Subcutaneous adipose tissue (tissue), 4 donors: ENCODE results near the gene CRP. TPM values are rescaled to one million over a fixed set of nuclear protein-coding genes. Genes with fewer than 3 reads are reported as not detected.

Experiments used
- total RNA-seq, 4 donors: library from RNA; depleted of rRNA; stranded (reverse); fragments of >200 nt; gene quantifications; one replicate each; pipeline ENCODE4 v1.1.0, GENCODE V29; 2016
- TF ChIP-seq, protein P1 (sequence below): fragments of 450-650 bp; IDR thresholded peaks from one replicate; pipeline ENCODE4 v1.5.1; 2016; ENCODE audit warnings: low read depth, mild to moderate bottlenecking, control low read depth, antibody characterized with exemption, moderate library complexity

Gene CRP
- total RNA-seq, 4 donors from 2014 or later: 0.57 TPM; not detected in 3

DNA sequence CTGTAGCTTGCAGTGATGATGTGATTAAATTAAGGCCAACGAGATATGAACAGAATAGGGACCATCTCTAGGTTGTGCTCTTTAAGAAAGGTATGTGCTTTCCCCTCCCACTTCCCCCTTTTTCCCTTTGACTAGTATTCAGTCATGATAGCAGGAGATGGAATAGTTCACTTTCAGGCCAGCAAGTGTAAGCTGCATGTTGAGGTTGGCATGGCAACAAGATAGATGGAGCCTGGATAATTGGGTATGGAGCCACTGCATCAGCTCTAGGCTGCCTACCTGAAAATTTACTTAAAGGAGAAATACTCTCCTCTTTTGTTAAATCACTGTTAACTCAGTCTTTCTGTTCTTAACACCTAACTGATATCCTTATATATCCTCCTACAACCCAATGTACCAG is 1.5 kb upstream of the CRP start:
- TF ChIP-seq, protein P1, sequence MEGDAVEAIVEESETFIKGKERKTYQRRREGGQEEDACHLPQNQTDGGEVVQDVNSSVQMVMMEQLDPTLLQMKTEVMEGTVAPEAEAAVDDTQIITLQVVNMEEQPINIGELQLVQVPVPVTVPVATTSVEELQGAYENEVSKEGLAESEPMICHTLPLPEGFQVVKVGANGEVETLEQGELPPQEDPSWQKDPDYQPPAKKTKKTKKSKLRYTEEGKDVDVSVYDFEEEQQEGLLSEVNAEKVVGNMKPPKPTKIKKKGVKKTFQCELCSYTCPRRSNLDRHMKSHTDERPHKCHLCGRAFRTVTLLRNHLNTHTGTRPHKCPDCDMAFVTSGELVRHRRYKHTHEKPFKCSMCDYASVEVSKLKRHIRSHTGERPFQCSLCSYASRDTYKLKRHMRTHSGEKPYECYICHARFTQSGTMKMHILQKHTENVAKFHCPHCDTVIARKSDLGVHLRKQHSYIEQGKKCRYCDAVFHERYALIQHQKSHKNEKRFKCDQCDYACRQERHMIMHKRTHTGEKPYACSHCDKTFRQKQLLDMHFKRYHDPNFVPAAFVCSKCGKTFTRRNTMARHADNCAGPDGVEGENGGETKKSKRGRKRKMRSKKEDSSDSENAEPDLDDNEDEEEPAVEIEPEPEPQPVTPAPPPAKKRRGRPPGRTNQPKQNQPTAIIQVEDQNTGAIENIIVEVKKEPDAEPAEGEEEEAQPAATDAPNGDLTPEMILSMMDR: no peak

- TF ChIP-seq, protein P1: no peak
Observed at GRCh38 chr1:159712080-159712479, 2.3 kb downstream of the CRP start.

DNA sequence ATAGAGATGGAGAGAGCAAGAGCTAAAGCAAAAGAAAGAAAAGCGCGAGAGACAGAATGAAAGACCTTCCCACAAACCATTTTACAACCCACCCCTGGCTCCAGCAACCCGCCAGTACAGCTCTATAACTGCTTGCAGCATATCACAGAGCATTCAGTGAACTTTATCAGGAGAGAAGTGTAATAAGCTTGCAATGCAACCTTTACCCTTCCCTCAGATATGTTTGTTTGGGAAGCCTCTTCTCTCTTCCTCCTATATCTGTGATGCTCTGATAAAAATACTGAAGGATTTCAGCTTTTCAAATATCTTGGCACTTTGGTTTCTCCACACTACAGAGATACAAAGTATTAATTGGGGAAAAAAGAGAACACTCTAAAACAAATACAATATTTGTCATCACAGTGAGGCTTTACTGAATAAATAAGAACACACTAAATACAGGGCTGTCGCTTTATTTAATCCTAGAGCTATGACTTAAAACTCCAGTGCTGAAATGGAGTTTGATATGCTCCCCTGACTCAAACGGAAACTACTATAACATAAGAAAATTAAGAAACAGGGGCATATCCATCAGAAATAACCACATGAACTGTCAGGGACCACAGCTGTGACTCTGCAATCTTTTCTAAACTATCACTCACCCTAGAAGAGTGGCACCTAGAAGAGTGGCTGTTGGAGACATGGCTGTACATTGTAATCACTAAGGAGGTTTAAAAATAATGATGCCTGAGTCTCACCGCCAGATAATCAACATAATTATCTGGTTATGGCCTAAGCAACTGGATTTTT is 6.7 kb downstream of the CRP start:
- TF ChIP-seq, protein P1: no peak

DNA sequence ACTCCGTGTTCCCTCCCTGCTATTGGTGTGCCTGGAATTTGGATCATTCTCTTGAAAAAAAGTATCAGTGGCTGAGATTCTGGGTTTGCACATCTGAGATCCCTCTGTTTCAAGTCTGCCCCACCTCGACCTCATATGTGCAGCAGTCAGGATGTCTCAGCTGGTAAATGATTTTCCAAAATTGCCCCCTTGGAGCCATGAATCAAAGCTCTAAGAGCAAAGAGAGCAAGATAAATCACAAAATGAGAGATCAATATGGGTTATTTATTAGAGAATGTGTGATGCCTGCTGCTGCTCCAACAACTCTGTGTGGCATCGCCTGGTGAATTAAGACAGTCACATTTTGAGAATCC is 8.5 kb downstream of the CRP start:
- TF ChIP-seq, protein P1: no peak

DNA sequence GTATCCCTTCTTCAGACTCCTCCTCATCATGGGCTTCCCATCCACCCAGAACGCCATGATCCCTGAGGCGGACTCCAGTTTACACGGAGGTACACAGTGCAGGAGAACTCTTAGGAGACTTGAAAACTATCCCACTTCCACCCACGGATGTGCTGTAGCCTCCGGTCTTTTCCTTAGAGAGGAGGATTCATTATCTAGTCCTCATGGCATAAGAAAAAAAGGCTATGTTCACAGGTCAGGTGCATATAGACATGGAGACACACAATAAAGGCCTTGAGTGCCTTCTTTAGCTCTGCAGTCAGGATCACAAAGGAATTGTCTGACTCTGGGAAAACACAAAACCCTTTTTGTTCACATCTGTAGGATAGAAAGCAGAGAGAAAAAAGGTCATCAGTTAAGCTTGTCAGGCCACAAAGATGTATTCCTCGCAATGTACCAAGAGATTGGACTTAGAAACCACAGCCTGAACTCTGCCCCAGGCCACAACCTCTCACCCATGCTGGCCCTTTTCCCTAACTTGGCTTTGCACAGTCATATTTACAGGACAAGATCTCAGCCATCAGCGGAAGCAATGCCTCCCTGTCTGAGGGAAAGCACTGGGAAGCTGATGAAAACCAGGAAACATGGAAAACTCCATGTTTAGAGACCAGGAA is 9.0 kb downstream of the CRP start:
- TF ChIP-seq, protein P1: no peak

DNA sequence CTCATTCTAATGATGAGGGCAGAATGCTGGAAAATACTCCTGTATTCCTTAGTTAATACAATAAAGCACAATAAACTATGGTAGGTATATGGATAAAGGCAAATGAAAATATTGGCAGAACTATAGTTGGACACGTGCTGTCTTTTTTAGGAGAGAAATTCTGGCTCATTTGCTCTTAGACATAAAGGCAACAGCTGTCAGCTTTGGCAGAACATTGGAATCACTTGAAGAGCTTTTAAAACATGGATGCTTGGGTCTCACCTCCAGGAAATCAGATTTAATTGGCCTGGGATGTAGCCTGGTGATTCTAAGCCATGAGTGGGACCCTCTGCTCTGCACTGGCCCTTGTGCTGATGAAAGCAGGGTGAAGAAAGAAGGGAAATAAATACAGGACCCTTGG is 9.9 kb downstream of the CRP start:
- TF ChIP-seq, protein P1: no peak

- TF ChIP-seq, protein P1: no peak
Observed at GRCh38 chr1:159700312-159700711, 14.1 kb downstream of the CRP start.
